Amniotic stem cell (primary cell): ENCODE data around the gene CYP4F3.
"Not testable (repeated sequence)": the region's sequence is repeated elsewhere in the genome, so short reads cannot be mapped to it uniquely, and the experiment has no call there.

Source experiments
- DNase-seq: peaks from one replicate; lab custom pipeline; 2025; lab: John Stamatoyannopoulos, UW

The CYP4F3 gene, protein sequence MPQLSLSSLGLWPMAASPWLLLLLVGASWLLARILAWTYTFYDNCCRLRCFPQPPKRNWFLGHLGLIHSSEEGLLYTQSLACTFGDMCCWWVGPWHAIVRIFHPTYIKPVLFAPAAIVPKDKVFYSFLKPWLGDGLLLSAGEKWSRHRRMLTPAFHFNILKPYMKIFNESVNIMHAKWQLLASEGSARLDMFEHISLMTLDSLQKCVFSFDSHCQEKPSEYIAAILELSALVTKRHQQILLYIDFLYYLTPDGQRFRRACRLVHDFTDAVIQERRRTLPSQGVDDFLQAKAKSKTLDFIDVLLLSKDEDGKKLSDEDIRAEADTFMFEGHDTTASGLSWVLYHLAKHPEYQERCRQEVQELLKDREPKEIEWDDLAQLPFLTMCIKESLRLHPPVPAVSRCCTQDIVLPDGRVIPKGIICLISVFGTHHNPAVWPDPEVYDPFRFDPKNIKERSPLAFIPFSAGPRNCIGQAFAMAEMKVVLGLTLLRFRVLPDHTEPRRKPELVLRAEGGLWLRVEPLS

GRCh38 chr19:15640294-15640903 lies at the start of gene CYP4F3:
Gene CYP4F3 (plus strand): TSS chr19:15640897. CDS start chr19:15641416, 519 bp downstream.
- no peak for DNase-seq

GRCh38 chr19:15591796-15592195 lies 48.9 kb upstream of the CYP4F3 start:
- DNase-seq, result no peak

DNA sequence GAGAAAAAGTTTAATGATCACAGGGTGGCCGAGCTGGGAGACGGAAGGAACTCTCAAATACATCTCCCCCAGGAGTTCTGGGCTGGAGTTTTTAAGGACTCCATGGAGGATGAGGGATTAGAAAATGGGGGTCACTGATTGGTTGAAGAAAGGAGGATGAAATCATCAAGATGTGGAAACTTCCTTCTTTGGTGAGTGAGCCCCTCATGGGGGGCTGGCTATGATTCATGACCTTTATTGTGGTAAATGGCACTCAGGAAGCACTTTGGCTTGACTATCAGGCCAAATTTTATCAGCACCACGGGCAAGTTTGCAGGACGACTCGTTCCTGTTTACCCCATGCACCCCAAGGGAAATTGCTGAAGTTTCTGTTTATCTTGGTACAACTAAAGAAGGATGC lies 48.2 kb upstream of the CYP4F3 start:
- DNase-seq, result not testable (repeated sequence)

DNA sequence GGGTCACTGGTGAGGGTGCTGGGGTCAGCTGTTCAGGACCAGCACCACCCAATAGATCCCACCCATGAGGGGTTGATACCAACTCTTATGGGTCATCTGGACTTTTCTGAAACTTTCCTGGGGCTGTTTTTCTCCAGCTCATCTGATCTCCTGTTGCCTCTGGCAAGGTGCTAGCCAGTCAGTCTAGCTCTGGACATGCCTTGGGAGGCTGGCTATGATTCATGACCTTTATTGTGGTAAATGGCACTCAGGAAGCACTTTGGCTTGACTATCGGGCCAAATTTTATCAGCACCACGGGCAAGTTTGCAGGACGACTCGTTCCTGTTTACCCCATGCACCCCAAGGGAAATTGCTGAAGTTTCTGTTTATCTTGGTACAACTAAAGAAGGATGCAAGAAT lies 46.9 kb upstream of the CYP4F3 start:
- not testable (repeated sequence) for DNase-seq

GRCh38 chr19:15595069-15595468 lies 45.6 kb upstream of the CYP4F3 start:
- no peak for DNase-seq

DNA sequence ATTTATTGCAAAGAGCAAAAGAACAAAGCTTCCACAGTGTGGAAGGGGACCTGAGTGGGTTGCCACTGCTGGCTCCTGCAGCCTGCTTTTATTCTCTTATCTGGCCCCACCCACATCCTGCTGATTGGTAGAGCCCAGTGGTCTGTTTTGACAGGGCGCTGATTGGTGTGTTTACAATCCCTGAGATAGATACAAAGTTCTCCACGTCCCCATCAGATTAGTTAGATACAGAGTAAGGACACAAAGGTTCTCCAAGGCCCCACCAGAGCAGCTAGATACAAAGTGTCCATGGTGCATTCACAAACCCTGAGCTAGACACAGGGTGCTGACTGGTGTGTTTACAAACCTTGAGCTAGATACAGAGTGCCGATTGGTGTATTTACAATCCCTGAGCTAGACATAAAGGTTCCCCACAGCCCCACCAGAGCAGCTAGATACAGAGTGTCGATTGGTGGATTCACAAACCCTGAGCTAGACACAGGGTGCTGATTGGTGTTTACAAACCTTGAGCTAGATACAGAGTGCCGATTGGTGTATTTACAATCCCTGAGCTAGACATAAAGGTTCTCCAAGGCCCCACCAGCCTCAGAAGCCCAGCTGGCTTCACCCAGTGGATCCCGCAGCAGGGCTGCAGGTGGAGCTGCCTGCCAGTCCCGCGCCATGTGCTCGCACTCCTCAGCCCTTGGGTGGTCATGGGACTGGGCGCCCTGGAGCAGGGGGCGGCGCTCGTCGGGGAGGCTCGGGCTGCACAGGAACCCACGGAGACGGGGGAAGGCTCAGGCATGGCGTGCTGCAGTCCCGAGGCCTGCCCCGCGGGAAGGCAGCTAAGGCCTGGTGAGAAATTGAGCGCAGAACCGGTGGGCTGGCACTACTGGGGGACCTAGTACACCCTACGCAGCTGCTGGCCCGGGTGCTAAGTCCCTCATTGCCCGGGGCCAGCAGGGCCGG lies 32.4 kb upstream of the CYP4F3 start:
- DNase-seq, result not testable (repeated sequence)

- DNase-seq, result no peak
Measured at GRCh38 chr19:15609261-15609660, 31.4 kb upstream of the CYP4F3 start.

GRCh38 chr19:15612342-15612741 lies 28.4 kb upstream of the CYP4F3 start:
- DNase-seq, result no peak

GRCh38 chr19:15613338-15613737 lies 27.4 kb upstream of the CYP4F3 start:
- no peak for DNase-seq

DNA sequence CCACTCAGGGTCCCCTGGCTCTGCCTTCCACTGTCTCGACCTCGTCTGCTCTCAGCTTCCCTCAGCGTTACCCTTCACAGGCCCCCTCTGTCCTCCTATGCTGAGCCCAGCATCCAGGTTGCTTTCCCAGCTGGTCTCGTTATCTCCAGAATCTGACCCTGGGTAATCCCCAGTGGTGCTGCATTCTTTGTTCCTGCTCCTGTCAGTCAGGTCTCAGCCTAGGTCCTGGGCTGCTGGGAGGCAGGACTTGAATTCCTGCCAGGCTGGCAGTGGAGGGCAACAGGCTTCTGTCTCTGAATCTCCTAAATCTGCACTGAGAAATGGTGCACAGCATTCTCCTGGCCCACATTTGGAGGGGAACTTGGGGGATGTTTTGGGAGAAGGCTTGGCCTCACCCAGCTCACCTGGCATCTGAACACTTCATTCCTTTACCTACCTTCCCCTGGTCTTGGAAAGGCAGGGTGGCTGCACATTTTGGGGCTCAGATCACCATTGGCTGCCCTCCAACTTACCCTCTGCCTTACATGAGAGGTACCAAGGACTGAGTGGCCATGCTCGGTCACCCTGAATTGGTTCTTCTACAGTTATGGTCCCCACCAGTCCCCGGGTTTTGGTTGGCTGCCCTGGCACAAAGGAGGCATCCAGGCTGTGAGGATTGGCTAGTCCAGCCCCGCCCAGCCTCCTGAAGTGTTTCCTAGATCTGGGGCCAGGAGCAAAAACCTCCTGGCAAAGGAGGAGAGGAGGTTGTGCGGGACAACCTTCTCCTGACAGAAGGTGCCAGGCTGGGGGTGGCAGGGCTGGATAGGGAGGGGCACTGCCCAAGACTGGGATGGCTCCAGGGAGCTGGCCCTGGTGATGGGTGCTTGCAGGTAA lies 26.0 kb upstream of the CYP4F3 start, which contains the start of gene CYP4F8:
CYP4F8 (plus strand) TSS at position 712 of the 873 bp plus-strand sequence. CDS start 399 bp downstream, outside the sequence.
- no peak for DNase-seq

DNA sequence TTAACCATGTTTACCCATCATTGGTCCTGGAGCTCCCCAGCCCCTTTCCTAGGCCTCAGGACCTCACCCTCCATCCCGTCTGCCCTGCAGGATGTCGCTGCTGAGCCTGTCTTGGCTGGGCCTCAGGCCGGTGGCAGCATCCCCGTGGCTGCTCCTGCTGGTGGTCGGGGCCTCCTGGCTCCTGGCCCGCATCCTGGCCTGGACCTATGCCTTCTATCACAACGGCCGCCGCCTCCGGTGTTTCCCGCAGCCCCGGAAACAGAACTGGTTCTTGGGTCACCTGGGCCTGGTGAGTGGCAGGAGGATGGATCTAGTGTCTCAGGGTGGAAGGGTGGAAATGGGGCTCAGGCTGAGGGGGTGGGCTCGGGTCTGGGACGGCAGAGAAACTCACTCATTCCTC lies 25.2 kb upstream of the CYP4F3 start:
- no peak for DNase-seq

DNA sequence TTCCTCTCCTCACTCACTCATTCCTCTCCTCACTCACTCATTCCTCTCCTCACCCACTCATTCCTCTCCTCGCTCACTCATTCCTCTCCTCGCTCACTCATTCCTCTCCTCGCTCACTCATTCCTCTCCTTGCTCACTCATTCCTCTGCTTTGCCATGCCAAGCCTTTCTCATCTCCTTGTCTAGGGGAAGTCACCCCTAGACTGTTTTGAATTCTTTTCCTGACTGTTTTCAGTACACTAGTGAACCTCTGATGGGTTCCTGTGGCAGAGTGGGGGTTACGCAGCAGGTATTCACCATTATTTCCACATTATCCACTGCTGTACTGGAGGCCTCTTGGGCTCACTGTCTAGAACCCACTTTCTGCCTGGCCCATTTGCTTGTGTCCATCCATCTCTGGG lies 24.5 kb upstream of the CYP4F3 start:
- DNase-seq, result no peak

DNA sequence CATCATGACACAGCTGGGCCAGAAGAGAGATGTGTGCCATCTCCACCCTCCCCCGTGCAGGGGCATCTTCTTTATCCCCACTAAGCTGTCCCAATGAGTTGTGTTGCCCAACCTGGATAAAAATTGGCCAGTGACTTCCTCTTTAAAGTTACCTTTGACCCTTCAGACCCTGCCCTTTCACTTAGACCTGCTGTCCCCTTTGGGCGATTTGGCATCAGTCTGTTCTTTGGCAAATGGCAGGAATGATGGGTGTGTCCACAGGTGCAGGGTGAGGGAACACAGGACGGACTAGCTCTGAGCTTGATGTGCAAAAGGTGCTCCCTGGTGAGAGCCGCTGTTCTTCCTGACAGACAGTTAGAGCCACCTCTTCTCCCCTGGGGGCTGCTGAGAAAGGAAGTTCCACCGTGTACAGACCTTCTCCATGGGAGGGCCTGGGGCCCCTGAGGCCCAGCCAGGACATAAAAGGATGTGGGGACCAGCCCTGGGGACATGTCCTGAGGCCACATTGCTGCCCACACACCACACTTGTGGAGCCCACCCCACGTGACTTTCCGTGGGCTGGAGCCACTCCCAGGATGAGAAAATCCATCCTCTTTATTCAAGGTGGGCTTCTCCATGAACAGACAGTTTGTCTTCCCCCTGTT lies 23.9 kb upstream of the CYP4F3 start:
- no peak for DNase-seq

DNA sequence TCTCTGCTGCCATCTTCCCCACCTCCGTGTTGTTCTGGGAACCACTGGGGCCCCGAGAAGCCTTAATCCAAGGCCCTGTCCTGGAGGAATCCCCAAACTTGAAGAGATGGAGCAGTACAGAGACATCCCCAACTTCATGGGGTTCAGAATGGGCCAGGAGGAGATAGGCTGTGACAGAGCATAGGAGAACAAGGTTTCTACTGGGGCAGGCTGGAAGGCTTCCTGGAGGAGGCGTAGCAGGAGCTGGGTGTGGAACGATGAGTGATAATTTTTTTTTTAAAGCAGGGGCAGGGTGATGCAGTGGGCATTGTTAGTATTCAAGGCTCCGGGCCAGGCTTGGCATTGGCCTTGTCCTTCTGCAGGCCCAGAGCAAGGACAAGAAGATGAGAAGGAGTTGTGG lies 22.4 kb upstream of the CYP4F3 start:
- DNase-seq, result no peak

DNA sequence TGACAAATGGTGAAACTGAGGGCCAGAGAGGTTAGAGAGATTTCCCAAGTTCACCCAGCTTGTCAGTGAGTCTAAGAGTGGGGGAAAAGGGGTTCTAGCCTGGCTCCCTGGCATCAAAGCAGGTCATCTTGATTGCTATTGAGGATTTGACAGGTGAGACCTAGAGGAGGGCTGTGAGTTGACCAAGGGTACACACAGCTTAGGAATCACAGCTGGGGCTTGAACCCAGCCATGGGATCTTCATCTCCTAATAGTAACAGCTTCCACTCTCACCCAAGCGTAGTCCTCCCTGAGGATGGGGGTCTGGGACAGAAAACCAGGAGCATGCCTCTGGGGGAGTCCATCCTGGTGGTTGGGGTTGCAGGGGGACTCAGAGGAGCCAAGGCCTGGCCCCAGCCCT lies 18.9 kb upstream of the CYP4F3 start:
- no peak for DNase-seq

GRCh38 chr19:15622991-15623390 lies 17.7 kb upstream of the CYP4F3 start:
- no peak for DNase-seq

- no peak for DNase-seq
Measured at GRCh38 chr19:15623711-15624318, 16.9 kb upstream of the CYP4F3 start.

DNA sequence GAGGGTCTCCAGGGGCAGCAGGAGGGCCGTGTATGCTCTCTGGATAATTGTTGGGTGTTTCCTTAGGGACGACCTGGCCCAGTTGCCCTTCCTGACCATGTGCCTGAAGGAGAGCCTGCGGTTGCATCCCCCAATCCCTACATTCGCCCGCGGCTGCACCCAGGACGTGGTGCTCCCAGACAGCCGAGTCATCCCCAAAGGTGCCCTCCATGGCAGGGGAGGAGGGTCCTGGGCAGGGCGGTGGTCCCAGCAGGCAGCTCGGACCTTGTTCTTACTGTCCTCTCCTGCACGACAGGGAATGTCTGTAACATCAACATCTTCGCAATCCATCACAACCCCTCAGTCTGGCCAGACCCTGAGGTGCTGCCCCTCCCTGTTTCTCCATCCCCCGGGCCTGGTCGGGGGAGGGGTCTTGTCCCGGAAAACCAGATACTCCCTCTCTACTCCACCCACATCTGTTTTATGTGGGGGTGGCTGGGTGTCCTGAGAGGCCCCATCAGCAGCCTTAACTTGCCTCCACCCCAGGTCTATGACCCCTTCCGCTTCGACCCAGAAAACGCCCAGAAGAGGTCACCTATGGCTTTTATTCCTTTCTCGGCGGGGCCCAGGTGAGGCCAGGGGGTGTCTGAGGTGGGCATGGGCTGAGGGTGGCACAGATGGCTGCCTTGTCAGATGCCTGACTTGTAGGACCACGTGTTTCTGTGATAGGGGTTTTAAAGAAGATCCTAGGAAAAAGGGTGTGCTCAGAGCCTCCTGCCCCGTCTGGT lies 12.3 kb upstream of the CYP4F3 start:
- DNase-seq, result no peak
